Thyroid gland (tissue), 4 donors: ENCODE data around the gene EXOSC6.
A peak's percentile ranks its signal among the peaks of the same experiment; 100 is the strongest.

Experiments used
- POLR2A ChIP-seq, 2 donors: fragments of 450-650 bp; IDR thresholded peaks; one replicate each; pipeline ENCODE4 v1.6.1; 2017; ENCODE audit warnings: antibody characterized with exemption in 2 of 2, mild to moderate bottlenecking in 2 of 2, moderate library complexity in 1 of 2
- TF ChIP-seq, protein P1 (sequence below), 6 experiments: fragments of 200-600 bp in 3 of 6; fragments of 450-650 bp in 3 of 6; sonication (generic) in 3 of 6; IDR thresholded peaks; one replicate each; pipeline ENCODE4 v1.5.1; 2016 to 2019; ENCODE audit warnings: antibody characterized with exemption in 6 of 6, mild to moderate bottlenecking in 2 of 6, inconsistent platforms in 1 of 6, moderate library complexity in 1 of 6

- TF ChIP-seq, protein P1, sequence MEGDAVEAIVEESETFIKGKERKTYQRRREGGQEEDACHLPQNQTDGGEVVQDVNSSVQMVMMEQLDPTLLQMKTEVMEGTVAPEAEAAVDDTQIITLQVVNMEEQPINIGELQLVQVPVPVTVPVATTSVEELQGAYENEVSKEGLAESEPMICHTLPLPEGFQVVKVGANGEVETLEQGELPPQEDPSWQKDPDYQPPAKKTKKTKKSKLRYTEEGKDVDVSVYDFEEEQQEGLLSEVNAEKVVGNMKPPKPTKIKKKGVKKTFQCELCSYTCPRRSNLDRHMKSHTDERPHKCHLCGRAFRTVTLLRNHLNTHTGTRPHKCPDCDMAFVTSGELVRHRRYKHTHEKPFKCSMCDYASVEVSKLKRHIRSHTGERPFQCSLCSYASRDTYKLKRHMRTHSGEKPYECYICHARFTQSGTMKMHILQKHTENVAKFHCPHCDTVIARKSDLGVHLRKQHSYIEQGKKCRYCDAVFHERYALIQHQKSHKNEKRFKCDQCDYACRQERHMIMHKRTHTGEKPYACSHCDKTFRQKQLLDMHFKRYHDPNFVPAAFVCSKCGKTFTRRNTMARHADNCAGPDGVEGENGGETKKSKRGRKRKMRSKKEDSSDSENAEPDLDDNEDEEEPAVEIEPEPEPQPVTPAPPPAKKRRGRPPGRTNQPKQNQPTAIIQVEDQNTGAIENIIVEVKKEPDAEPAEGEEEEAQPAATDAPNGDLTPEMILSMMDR (IDR thresholded peaks at IDR 0.05), result peak in 1 of 6 experiments; percentile 17
- TF ChIP-seq POLR2A (IDR thresholded peaks at IDR 0.05), result peak; percentile 82 to 98
Observed at GRCh38 chr16:70289229-70290094, 37.7 kb upstream of the EXOSC6 start, which contains the start of gene AARS1.
